ENCODE data around the gene CEMIP.

- TF ChIP-seq POLR2A (IDR thresholded peaks at IDR 0.05) (no peak), CTCF (IDR thresholded peaks at IDR 0.05) (no peak)
These were observed 45.7 kb upstream of the CEMIP start for GRCh38 chr15:80733460-80733859.
